Chondrocyte (in vitro differentiated cells): Measurements from ENCODE around the gene RB1. TPM values are rescaled to one million over a fixed set of nuclear protein-coding genes. Genes with fewer than 3 reads are reported as not detected.
"Not testable (repeated sequence)": the region's sequence is repeated elsewhere in the genome, so short reads cannot be mapped to it uniquely, and the experiment has no call there.

Experiments
- DNase-seq: peaks from one replicate; pipeline ENCODE4 v3.0.0; 2021; ENCODE audit warnings: mixed read lengths, low spot score
- H3K27ac Mint-ChIP-seq: one replicate; pipeline ENCODE4 v1.8.0; 2021; ENCODE audit warnings: mild to moderate bottlenecking, moderate library complexity, mixed read lengths; ENCODE audit not compliant: unreplicated experiment
- H3K27me3 Mint-ChIP-seq: 2 replicates; pipeline ENCODE4 v1.8.0; 2021; ENCODE audit warnings: low read depth, mixed read lengths
- H3K36me3 Mint-ChIP-seq: 2 replicates; pipeline ENCODE4 v1.8.0; 2021; ENCODE audit warnings: low read depth, mixed read lengths
- H3K4me1 Mint-ChIP-seq: 2 replicates; pipeline ENCODE4 v1.8.0; 2021; ENCODE audit warnings: low read depth, mild to moderate bottlenecking, mixed read lengths
- H3K4me3 Mint-ChIP-seq: one replicate; pipeline ENCODE4 v1.8.0; 2021; ENCODE audit warnings: mild to moderate bottlenecking, moderate library complexity, mixed read lengths; ENCODE audit not compliant: unreplicated experiment
- H3K9me3 Mint-ChIP-seq: 2 replicates; pipeline ENCODE4 v1.8.0; 2021; ENCODE audit warnings: low read depth, mixed read lengths
- CTCF ChIP-seq: fragments of 200-600 bp; sonication (generic); IDR thresholded peaks from 2 replicates; pipeline ENCODE4 v1.5.0; 2021; ENCODE audit warnings: antibody characterized with exemption, mild to moderate bottlenecking, moderate library complexity
- total RNA-seq: library from RNA; stranded (reverse); gene quantifications from 3 replicates; pipeline ENCODE4 v1.2.1, GENCODE V29; 2021

RB1 gene
- total RNA-seq, 1 donor from 2014 or later = 33.4 TPM

GRCh38 chr13:48346583-48346982, 43.0 kb downstream of the RB1 start:
- Mint-ChIP-seq H3K27me3 (no peaks in the 10 kb centered on the region), H3K9me3 (peaks cover 21% of the 10 kb centered on the region), H3K4me1 (no peaks in the 10 kb centered on the region), H3K27ac (no peak overlapping the region), H3K36me3 (peaks cover 34% of the 10 kb centered on the region), H3K4me3 (no peak overlapping the region)
- DNase-seq = no peak
- no peak for TF ChIP-seq CTCF

GRCh38 chr13:48349525-48349924, 46.0 kb downstream of the RB1 start:
- H3K4me3 Mint-ChIP-seq = no peak overlapping the region
- H3K4me1 Mint-ChIP-seq = no peaks in the 10 kb centered on the region
- TF ChIP-seq CTCF = no peak
- H3K27ac Mint-ChIP-seq = no peak overlapping the region
- H3K27me3 Mint-ChIP-seq = no peaks in the 10 kb centered on the region
- H3K9me3 Mint-ChIP-seq = peaks cover 47% of the 10 kb centered on the region
- H3K36me3 Mint-ChIP-seq = peaks cover 51% of the 10 kb centered on the region
- no peak for DNase-seq

- Mint-ChIP-seq H3K27me3 (no peaks in the 10 kb centered on the region), H3K36me3 (peaks cover 52% of the 10 kb centered on the region), H3K9me3 (peaks cover 58% of the 10 kb centered on the region), H3K4me1 (no peaks in the 10 kb centered on the region), H3K27ac (no peak overlapping the region), H3K4me3 (no peak overlapping the region)
- no peak for DNase-seq
- TF ChIP-seq CTCF = no peak
These were observed 50.0 kb downstream of the RB1 start for GRCh38 chr13:48353590-48353989.

- Mint-ChIP-seq H3K36me3 (peaks cover 44% of the 10 kb centered on the region), H3K9me3 (peaks cover 47% of the 10 kb centered on the region)
- H3K4me3 Mint-ChIP-seq, DNase-seq, H3K27ac Mint-ChIP-seq, H3K4me1 Mint-ChIP-seq, H3K27me3 Mint-ChIP-seq: not testable (repeated sequence)
These were observed 52.0 kb downstream of the RB1 start for GRCh38 chr13:48355524-48355923.

GRCh38 chr13:48356750-48357149, 53.2 kb downstream of the RB1 start:
- H3K9me3 Mint-ChIP-seq = peaks cover 37% of the 10 kb centered on the region
- no peaks in the 10 kb centered on the region for H3K4me1 Mint-ChIP-seq
- no peak for TF ChIP-seq CTCF
- H3K36me3 Mint-ChIP-seq = peaks cover 34% of the 10 kb centered on the region
- H3K27ac Mint-ChIP-seq = peak overlapping the region; percentile 45
- no peak for DNase-seq
- H3K4me3 Mint-ChIP-seq = no peak overlapping the region
- H3K27me3 Mint-ChIP-seq = no peaks in the 10 kb centered on the region

GRCh38 chr13:48369988-48370387, 66.4 kb downstream of the RB1 start:
- no peak for DNase-seq
- Mint-ChIP-seq H3K36me3 (peaks cover 18% of the 10 kb centered on the region), H3K27ac (no peak overlapping the region), H3K4me3 (no peak overlapping the region), H3K4me1 (no peaks in the 10 kb centered on the region), H3K27me3 (no peaks in the 10 kb centered on the region), H3K9me3 (peaks cover 4% of the 10 kb centered on the region)
- TF ChIP-seq CTCF = no peak
